Smooth muscle cell (in vitro differentiated cells): ENCODE results near the gene GGN. TPM values are rescaled to one million over a fixed set of nuclear protein-coding genes. Genes with fewer than 3 reads are reported as not detected.
A peak's percentile ranks its signal among the peaks of the same experiment; 100 is the strongest.

ENCODE experiments used
- DNase-seq: peaks from one replicate; lab custom pipeline; 2025; ENCODE audit not compliant: unreplicated experiment; lab: John Stamatoyannopoulos, UW
- H2AFZ ChIP-seq: fragments of 200-600 bp; sonication (generic); 2 replicates; pipeline ENCODE4 v1.6.0; 2016; ENCODE audit warnings: antibody characterized with exemption, low read depth, mild to moderate bottlenecking
- H3F3A ChIP-seq: fragments of 200-600 bp; sonication (generic); 2 replicates; pipeline ENCODE4 v1.6.0; 2017; ENCODE audit warnings: antibody characterized with exemption, low read depth
- H3K27ac ChIP-seq: fragments of 200-600 bp; sonication (generic); 2 replicates; pipeline ENCODE4 v1.5.1; 2016; ENCODE audit warnings: low read depth, mild to moderate bottlenecking
- H3K27me3 ChIP-seq: fragments of 200-600 bp; sonication (generic); 2 replicates; pipeline ENCODE4 v1.6.1; 2016; ENCODE audit warnings: low read depth, mild to moderate bottlenecking
- H3K36me3 ChIP-seq: fragments of 200-600 bp; sonication (generic); 2 replicates; pipeline ENCODE4 v1.5.1; 2016; ENCODE audit warnings: low read depth
- H3K4me1 ChIP-seq: fragments of 200-600 bp; sonication (generic); 2 replicates; pipeline ENCODE4 v1.5.1; 2016; ENCODE audit warnings: low read depth
- H3K4me2 ChIP-seq: fragments of 200-600 bp; sonication (generic); 2 replicates; pipeline ENCODE4 v1.6.0; 2016; ENCODE audit warnings: mild to moderate bottlenecking
- H3K4me3 ChIP-seq: fragments of 200-600 bp; sonication (generic); 2 replicates; pipeline ENCODE4 v1.5.1; 2016; ENCODE audit warnings: mild to moderate bottlenecking
- H3K79me2 ChIP-seq: fragments of 200-600 bp; sonication (generic); 2 replicates; pipeline ENCODE4 v1.6.0; 2016; ENCODE audit warnings: low read depth, mild to moderate bottlenecking
- H3K9ac ChIP-seq: fragments of 200-600 bp; sonication (generic); 2 replicates; pipeline ENCODE4 v1.6.0; 2016; ENCODE audit warnings: low read depth
- H3K9me3 ChIP-seq: fragments of 200-600 bp; sonication (generic); replicated peaks from 2 replicates; pipeline ENCODE4 v1.5.1; 2016; ENCODE audit warnings: low read depth
- H4K20me1 ChIP-seq: fragments of 200-600 bp; sonication (generic); 2 replicates; pipeline ENCODE4 v1.6.0; 2016; ENCODE audit warnings: low read depth
- WGBS: methylation state at CpG from one replicate; pipeline ENCODE4 v1.1.7; 2016; ENCODE audit warnings: low lambda C conversion rate; 5-methylcytosine and 5-hydroxymethylcytosine counted together
- polyA plus RNA-seq: library from polyadenylated mRNA; unstranded; fragments of >200 nt; fragmentation: Nextera tagmentation; extraction: Ambion mirVana; gene quantifications from 2 replicates; pipeline ENCODE4 v1.2.1, GENCODE V29; 2016
- total RNA-seq: library from RNA; depleted of rRNA; stranded (reverse); fragments of >200 nt; gene quantifications from 2 replicates; pipeline ENCODE4 v1.2.3, GENCODE V29; 2014
- TF ChIP-seq, protein P1 (sequence below): fragments of 200-600 bp; sonication (generic); IDR thresholded peaks from 2 replicates; pipeline ENCODE4 v1.5.1; 2017; ENCODE audit warnings: borderline replicate concordance, mild to moderate bottlenecking, antibody characterized with exemption; ENCODE audit not compliant: insufficient read depth, poor library complexity, severe bottlenecking

GGN gene
- total and polyA plus RNA-seq, 2 experiments from 2014 or later = 1.00 to 2.1 TPM

- no peak for DNase-seq
Measured at GRCh38 chr19:38417544-38418506, 30.0 kb upstream of the GGN start.

GRCh38 chr19:38417146-38417543 lies 29.3 kb upstream of the GGN start:
- 91% methylated on average over 8 of the region's 8 CpGs for WGBS
- H3K27me3 ChIP-seq = peaks cover 10% of the 10 kb centered on the region
- no peaks in the 10 kb centered on the region for H3K79me2 ChIP-seq
- DNase-seq = no peak
- H3F3A ChIP-seq = no peaks in the 10 kb centered on the region
- TF ChIP-seq, protein P1, sequence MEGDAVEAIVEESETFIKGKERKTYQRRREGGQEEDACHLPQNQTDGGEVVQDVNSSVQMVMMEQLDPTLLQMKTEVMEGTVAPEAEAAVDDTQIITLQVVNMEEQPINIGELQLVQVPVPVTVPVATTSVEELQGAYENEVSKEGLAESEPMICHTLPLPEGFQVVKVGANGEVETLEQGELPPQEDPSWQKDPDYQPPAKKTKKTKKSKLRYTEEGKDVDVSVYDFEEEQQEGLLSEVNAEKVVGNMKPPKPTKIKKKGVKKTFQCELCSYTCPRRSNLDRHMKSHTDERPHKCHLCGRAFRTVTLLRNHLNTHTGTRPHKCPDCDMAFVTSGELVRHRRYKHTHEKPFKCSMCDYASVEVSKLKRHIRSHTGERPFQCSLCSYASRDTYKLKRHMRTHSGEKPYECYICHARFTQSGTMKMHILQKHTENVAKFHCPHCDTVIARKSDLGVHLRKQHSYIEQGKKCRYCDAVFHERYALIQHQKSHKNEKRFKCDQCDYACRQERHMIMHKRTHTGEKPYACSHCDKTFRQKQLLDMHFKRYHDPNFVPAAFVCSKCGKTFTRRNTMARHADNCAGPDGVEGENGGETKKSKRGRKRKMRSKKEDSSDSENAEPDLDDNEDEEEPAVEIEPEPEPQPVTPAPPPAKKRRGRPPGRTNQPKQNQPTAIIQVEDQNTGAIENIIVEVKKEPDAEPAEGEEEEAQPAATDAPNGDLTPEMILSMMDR = no peak
- H3K4me1 ChIP-seq = peaks cover 3% of the 10 kb centered on the region
- H3K4me2 ChIP-seq = no peak overlapping the region
- no peak overlapping the region for H3K27ac ChIP-seq
- no peaks in the 10 kb centered on the region for H4K20me1 ChIP-seq
- H3K9me3 ChIP-seq = no peaks in the 10 kb centered on the region
- H3K4me3 ChIP-seq = no peak overlapping the region
- H2AFZ ChIP-seq = no peak overlapping the region
- no peak overlapping the region for H3K9ac ChIP-seq
- no peaks in the 10 kb centered on the region for H3K36me3 ChIP-seq

More at GRCh38 chr19:38417544-38418506, 30.0 kb upstream of the GGN start:
- Histone ChIP-seq H3K4me1 (peaks cover 3% of the 10 kb centered on the region), H3K9ac (no peak overlapping the region), H3F3A (no peaks in the 10 kb centered on the region), H4K20me1 (no peaks in the 10 kb centered on the region), H3K27ac (no peak overlapping the region), H3K4me3 (peak overlapping the region; percentile 49), H3K79me2 (no peaks in the 10 kb centered on the region), H2AFZ (peak overlapping the region; percentile 59), H3K27me3 (peaks cover 10% of the 10 kb centered on the region), H3K36me3 (no peaks in the 10 kb centered on the region), H3K4me2 (peak overlapping the region; percentile 87), H3K9me3 (no peaks in the 10 kb centered on the region)
- WGBS = 10% methylated on average over 28 of the region's 49 CpGs
- TF ChIP-seq, protein P1 = no peak

DNA sequence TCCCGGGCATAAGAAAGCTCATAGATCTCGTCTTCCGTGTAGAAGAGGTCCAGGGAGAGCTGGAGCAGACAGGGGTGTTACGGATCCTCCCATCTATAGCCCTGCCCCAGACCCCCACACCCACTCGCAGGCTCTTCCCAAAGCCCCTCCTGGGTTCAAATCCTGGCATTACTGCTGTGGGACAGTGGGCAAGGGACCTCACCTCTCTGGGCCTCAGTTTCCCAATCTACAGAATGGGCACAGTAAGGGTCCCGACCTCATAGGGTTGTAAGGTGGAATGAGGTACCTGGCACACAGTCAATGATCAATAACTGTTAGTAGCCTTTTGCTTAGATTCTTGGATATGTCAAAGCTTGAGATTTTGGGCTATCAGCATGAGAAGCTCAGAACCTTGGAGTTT lies 25.6 kb upstream of the GGN start:
- Histone ChIP-seq H2AFZ (no peak overlapping the region), H3K9me3 (no peaks in the 10 kb centered on the region), H3K9ac (no peak overlapping the region), H3K79me2 (no peaks in the 10 kb centered on the region), H3K4me3 (no peak overlapping the region), H3K4me1 (peaks cover 3% of the 10 kb centered on the region), H3K36me3 (no peaks in the 10 kb centered on the region), H3K4me2 (no peak overlapping the region), H3K27ac (no peak overlapping the region), H3F3A (no peaks in the 10 kb centered on the region), H3K27me3 (peaks cover 5% of the 10 kb centered on the region), H4K20me1 (no peaks in the 10 kb centered on the region)
- 99% methylated on average over 4 of the region's 6 CpGs for WGBS
- TF ChIP-seq, protein P1 = no peak
- no peak for DNase-seq
